GM10266 (cell line): Measurements from ENCODE around the gene ASXL2.

Experiments used
- DNase-seq: peaks from one replicate; pipeline ENCODE4 v3.0.0; 2012; ENCODE audit errors: extremely low spot score
- TF ChIP-seq, protein P1 (sequence below): IDR thresholded peaks from 2 replicates; pipeline ENCODE4 v1.5.1; 2012; ENCODE audit warnings: mild to moderate bottlenecking, low read depth; ENCODE audit not compliant: control insufficient read depth, insufficient read depth; ENCODE audit errors: missing control alignments

ASXL2 gene

DNA sequence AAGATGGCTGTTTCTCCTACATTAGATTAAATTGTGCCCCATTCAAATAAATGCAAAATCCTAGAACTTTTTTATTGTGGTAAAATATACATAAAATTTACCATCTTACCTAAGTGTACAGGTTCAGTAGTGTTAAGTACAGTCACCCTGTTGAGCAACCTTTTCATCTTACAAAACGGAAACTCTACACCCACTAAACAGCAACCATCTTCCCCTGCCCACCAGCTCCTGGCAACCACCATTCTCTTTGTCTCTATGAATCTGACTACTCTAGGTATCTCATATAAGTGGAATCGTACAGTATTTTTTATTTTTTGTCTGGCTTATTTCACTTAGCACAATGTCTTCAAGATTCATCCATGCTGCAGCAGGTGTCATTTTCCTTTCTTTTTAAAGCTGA lies 53.0 kb downstream of the ASXL2 start:
- TF ChIP-seq, protein P1, sequence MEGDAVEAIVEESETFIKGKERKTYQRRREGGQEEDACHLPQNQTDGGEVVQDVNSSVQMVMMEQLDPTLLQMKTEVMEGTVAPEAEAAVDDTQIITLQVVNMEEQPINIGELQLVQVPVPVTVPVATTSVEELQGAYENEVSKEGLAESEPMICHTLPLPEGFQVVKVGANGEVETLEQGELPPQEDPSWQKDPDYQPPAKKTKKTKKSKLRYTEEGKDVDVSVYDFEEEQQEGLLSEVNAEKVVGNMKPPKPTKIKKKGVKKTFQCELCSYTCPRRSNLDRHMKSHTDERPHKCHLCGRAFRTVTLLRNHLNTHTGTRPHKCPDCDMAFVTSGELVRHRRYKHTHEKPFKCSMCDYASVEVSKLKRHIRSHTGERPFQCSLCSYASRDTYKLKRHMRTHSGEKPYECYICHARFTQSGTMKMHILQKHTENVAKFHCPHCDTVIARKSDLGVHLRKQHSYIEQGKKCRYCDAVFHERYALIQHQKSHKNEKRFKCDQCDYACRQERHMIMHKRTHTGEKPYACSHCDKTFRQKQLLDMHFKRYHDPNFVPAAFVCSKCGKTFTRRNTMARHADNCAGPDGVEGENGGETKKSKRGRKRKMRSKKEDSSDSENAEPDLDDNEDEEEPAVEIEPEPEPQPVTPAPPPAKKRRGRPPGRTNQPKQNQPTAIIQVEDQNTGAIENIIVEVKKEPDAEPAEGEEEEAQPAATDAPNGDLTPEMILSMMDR, result no peak
- DNase-seq, result no peak

DNA sequence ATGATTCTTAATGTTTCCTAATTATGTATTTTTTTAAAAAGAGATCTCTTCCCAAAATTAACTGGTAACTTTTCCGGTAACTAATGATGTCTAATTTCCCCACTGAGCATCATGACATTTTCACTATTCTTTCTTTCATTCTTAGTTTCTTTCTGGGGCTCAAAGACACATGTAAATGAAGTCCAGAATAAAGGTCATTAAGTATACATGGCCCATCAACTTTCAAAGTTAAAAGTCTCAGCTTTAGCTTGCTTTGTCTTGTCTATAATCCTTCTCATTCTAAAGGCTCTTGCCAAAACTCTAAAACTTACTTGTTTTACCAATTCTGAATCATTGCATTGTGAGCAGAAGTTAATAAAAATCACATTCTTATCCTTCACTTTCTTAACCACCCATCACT lies 53.6 kb downstream of the ASXL2 start:
- TF ChIP-seq, protein P1, result no peak
- DNase-seq, result no peak

DNA sequence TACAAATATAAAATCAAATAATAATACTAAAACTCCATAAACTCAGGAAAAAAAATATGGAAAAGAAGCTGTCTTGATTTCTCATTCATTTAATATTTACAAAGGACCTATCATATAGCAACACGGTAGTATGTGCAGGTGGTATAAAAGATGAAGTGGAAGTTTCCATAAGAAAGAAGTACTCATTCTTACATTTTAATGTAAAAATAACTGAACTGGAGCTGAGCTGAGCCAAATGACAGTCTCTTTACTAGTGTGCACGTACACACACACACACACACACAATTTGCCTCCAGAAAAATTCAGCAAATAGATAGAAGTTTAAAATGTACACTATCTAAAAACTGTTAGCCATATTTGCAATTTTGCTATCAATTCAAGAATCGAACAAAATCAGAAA lies 54.1 kb downstream of the ASXL2 start:
- no peak for DNase-seq
- TF ChIP-seq, protein P1, result no peak

DNA sequence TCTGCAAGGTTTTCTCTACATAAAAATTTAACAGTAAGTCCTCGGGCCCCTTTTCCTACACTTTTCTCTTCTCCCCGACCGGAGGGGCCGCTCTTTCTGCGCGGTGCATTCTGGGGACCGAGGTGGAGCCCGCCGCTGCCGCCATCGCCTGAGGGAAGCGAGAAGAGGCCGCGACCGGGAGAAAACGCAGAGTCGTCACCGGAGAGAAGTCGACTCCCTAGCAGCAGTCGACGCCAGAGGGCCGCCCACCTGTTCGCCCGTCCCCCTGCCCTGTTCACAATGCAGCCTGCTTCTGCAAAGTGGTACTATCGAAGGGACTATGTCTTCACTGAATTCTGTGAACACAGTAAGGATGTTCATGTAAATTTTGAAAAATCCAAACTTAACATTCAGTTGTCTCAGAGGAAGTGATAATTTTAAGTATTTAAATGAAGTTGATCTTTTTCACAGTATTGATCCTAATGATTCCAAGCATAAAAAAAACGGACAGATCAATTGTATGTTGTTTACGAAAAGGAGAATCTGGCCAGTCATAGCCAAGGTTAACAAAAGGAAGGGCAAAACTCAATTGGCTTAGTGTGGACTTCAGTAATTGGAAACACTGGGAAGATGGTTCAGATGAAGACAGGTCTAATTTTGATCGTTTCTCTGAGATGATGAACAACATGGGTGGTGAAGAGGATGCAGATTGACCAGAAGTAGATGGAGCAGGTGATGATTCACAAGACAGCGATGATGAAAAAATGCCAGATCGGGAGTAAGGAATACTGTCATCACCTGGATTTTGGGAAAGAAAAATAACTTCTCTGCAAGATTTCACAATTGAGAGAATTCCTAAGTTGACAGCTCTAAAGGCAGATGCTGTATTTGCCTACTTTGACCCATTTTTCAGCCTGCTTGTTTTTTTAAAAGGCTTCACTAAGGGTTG lies 55.8 kb downstream of the ASXL2 start:
- TF ChIP-seq, protein P1, result no peak
- peak; percentile 45 for DNase-seq

DNA sequence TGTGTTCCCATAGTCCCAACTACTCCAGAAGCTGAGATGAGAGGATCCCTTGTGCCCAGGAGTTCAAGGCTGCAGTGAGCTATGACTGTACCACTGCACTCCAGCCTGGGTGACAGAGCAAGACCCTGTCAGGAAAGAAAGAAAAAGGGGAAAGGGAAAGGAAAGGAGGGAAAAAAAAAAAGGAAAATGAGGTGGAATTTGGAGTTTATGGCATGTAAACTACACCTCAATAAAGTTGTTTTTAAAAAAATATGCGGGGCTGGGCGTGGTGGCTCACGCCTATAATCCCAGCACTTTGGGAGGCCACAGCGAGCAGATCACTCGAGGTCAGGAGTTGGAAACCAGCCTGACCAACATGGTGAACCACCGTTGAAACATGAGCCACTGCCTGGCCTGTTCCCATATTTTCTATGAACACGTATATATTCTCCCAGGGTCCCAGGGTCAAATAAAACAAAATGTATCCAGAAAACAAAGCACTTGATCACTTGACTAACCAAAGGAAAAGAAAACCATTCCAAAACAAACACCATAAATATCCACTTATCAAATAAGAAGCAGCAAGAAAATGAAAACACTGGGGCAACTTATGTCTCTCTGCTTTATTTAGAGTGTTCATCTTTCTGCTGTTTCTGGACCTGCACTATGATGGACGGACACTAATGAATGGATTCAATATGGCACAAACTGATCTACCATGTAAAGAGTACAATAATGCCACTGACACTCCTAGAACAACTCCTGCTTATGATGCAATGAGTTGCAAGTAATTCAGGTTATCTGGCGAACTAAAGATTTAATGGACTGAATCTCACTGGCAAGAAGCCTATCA lies 56.8 kb downstream of the ASXL2 start:
- DNase-seq, result no peak
- TF ChIP-seq, protein P1, result no peak

DNA sequence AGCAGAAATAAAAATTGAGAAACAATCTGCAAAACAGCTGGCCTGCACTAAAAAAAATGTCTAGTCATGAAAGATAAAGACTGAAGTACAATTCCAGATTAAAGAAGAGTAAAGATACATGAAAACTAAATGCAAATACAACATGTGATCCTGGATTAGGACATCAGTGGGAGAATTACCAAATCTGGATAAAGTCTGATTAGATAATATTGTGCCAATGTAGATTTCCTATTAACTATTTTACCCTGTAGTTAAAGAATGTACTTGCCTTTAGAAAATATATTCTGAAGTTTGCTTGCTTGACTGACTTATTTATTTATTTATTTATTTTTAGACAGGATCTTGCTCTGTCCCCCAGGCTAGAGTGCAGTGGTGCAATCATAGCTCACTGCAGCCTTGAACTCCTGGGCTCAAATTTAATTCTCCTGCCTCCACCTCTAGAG lies 58.7 kb downstream of the ASXL2 start:
- DNase-seq, result no peak
- TF ChIP-seq, protein P1, result no peak
